A549 treated with Mapracorat at 1 μM for 4 hours (cell line): Measurements from ENCODE around the gene NPAS1. TPM values are rescaled to one million over a fixed set of nuclear protein-coding genes. Genes with fewer than 3 reads are reported as not detected.

Source experiments
- total RNA-seq: library from RNA; stranded (reverse); fragments of 200-300 nt; extraction: Qiagen RNA extraction; gene quantifications from 5 replicates; pipeline ENCODE4 v1.2.3, GENCODE V29; 2022

NPAS1 gene, protein sequence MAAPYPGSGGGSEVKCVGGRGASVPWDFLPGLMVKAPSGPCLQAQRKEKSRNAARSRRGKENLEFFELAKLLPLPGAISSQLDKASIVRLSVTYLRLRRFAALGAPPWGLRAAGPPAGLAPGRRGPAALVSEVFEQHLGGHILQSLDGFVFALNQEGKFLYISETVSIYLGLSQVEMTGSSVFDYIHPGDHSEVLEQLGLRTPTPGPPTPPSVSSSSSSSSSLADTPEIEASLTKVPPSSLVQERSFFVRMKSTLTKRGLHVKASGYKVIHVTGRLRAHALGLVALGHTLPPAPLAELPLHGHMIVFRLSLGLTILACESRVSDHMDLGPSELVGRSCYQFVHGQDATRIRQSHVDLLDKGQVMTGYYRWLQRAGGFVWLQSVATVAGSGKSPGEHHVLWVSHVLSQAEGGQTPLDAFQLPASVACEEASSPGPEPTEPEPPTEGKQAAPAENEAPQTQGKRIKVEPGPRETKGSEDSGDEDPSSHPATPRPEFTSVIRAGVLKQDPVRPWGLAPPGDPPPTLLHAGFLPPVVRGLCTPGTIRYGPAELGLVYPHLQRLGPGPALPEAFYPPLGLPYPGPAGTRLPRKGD
- 6.0 to 9.0 TPM (median 6.7 TPM) in 5 replicates for total RNA-seq

DNA sequence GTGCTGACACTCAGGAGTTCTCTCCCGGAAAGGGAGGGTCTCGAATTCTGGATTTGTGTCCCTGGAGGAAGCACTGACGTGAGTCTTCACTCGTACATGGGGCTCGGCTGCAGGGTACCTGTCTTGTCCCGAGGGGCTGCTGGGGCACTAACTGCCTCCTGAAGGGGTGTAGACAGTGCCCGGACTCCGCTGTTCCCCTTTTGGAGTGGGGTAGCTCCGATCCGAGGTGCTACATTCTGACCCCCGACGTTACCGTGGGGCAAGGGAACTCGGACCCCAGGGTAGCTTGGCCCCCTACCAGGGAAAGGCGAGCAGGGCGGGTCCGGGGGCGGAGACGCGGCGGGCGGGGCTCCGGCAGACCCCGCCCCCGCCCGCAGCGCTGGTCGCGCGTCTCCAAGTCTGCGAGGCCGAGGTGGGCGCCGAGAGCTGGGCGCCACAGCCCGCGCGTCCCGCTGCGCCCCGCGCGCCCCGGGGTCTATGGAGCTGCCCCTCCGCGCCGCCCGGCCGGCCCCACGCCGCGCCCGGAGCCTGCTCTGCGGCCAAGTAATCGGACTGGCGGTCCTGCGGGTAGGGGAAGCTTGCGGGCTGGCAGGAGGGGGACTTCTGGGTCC lies at the start of gene NPAS1:
NPAS1 (plus strand) TSS at position 407 of the 611 bp plus-strand sequence. CDS start 1,211 bp downstream, outside the sequence.

Other genes starting within 250 kb of the NPAS1 start
- 201 to 249 TPM (median 205 TPM) in 5 replicates for gene SLC1A5, start 231.2 kb upstream of the NPAS1 start, total RNA-seq
- 243 to 319 TPM (median 310 TPM) in 5 replicates for gene AP2S1, start 169.0 kb upstream of the NPAS1 start, total RNA-seq
- 22.9 to 30.2 TPM (median 27.9 TPM) in 5 replicates for gene ARHGAP35, start 158.8 kb upstream of the NPAS1 start, total RNA-seq
- 32.2 to 84.4 TPM (median 82.9 TPM) in 5 replicates for gene TMEM160, start 28.8 kb downstream of the NPAS1 start, total RNA-seq
- gene ZC3H4, start 93.9 kb downstream of the NPAS1 start, total RNA-seq: 20.0 to 23.4 TPM (median 21.8 TPM) in 5 replicates
- 204 to 237 TPM (median 209 TPM) in 5 replicates for gene SAE1, start 111.0 kb downstream of the NPAS1 start, total RNA-seq
- 16.0 to 31.7 TPM (median 27.8 TPM) in 5 replicates for gene BBC3, start 211.4 kb downstream of the NPAS1 start, total RNA-seq
- 22.9 to 27.2 TPM (median 25.7 TPM) in 5 replicates for gene CCDC9, start 236.7 kb downstream of the NPAS1 start, total RNA-seq